ENCODE results near the gene SIAH1.

The SIAH1 gene

DNA sequence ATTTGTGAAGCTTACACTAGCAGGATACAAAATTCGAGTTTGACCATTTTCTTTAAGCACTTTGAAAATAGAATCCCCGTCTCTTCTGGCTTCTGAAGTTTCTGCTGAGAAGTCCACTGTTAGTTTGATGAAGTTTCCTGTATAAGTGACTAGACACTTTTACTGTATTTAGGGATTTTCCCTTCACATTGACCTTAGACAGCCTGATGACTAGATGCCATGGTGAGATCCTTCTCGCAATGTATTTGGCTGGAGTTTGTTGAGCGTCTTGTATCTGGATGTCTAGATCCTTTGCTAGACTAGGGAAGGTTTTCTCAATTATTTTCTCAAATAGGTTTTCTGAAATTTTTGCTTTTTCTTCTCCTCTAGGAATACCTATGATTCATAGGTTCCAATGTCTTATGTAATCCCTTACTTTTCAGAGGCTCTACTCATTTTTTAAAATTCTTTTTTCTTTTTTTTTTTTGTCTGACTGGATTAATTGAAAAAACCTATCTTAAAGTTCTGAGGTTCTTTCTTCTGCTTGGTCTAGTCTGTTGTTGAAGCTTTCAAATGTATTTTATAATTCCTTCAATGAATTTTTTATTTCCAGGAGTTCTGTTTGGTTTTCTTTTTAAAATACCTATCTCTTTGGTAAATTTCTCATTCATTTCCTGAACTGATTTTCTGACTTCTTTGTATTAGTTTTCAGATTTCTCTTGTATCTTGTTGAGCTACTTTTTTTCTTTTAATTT lies 74.1 kb downstream of the SIAH1 start:
- in situ Hi-C loops (cut with HindIII; ENCODE audit: low pct_ligation_motif_present, low pct_unique_long_range_greater_than_20kb, low sequenced_read_pairs): no loop called here
- no peak for DNase-seq

All from ACHN (cell line).